Skeletal muscle cell (primary cell): Measurements from ENCODE around the gene EOLA1.
"Not testable (repeated sequence)": the region's sequence is repeated elsewhere in the genome, so short reads cannot be mapped to it uniquely, and the experiment has no call there.

Experiments used
- DNase-seq: peaks from one replicate; pipeline ENCODE4 v3.0.0-alpha.2; 2010; ENCODE audit warnings: low read depth
- H3K4me3 ChIP-seq: 2 replicates; pipeline ENCODE4 v1.5.1; 2011; ENCODE audit warnings: low read depth, mild to moderate bottlenecking, control low read depth, low read length, moderate library complexity

Gene EOLA1

DNA sequence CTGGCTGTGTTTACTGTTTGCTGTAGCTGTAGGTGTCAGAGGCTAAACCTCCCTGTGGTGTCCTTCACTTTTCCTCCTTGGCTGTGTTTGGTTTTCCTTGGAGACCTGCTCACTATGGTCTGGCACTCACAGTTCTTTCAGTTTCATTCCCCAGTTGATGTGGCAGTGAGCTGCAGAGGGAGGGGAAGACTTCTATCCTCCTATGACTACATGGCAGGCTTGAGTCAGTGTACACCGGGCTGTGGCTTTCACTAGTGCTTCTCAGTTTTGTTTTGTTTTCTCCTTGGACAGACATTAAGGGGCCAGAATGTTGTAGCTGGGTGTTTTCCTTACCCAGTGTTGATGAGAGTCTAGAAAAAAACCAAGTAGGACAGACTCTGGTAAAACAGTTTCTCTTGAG lies 32.6 kb downstream of the EOLA1 start:
- not testable (repeated sequence) for DNase-seq

DNA sequence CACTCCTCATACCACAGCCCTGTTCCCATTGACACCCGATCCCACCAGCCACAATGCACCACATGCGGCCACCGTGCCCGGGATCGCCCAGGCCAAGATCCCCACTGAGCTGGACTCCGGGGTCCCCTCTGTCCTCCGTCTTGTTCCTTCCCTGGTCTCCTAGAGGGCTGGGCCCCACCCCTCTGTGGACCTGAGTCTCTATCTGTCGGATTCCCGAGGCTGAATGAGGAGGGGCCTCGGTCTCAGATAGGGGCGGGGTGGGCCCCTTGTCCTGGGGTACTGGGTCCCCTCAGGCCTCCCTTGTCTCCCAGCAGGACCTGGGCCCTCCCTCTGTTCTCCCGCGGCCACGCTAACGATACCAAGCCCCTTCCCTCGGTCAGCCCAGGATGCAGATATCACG lies 44.8 kb downstream of the EOLA1 start:
- DNase-seq, H3K4me3 ChIP-seq: not testable (repeated sequence)

More for the DNA sequence above, 32.6 kb downstream of the EOLA1 start:
- H3K4me3 ChIP-seq: not testable (repeated sequence)

DNA sequence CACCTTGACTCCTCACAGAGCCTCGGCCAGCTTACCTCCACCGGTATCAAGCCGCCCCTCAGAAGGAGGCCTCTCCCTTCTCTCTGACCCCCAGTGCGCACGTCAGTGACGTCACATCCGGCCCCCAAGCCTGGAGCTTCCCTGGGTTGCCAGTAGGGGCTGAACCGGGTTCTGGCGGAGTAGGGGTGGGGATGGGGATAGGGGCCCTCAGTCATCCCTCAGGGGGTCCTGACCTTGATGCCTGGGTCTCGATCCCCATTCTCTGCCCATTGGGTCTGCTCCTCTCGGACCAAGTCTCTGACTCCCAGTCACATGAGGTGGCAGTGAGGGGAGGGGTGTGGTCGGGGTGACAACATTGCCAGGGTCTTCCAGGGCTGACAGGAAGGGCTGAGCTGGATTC lies 46.5 kb downstream of the EOLA1 start, which contains the start of gene MAGEA9B:
Gene MAGEA9B, minus strand, starts transcription at position 101 of the 400 bp plus-strand sequence. CDS start 4,280 bp downstream, outside the sequence.
- not testable (repeated sequence) for H3K4me3 ChIP-seq, DNase-seq

DNA sequence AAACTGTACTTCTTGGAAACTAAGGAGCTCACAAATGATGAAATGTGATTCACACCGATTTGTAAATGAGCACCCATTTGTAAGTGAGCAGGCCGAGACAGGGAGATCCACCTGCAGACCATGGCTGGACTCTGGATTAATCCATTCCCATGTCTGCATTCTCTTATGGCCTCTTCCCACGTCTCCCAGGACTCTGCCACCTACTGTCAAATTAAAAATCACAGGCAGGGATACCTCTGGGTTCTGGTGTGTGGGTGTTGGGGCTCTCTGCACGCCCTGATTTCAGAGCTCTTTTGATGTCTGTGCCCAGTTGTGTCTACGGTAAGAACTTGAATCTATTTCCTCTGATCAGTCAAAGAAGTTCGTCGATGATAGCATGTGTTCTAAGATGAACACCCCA lies 50.2 kb downstream of the EOLA1 start:
- not testable (repeated sequence) for DNase-seq

DNA sequence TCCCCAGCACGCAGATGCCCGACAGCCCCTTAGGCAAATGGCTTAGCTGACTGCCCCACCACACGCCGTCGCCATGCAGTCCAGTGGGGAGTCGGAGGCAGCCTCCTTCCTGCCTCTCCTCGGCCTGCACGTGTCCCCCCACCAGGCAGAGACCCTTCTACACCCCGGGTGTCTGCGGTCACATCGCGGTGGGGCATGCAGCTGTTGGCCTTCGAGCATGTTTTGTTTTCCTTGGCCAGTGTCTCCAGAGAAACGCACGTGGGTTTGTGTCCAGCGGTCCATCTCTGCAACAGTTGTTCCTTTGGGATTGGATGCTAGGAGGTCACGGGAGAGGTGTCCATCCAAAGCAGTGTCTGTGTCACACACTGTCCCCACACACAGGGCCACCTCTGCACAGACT lies 54.4 kb downstream of the EOLA1 start, which contains the start of gene HSFX2:
Gene HSFX2, minus strand, starts transcription at position 101 of the 400 bp plus-strand sequence. CDS start 614 bp downstream, outside the sequence.
- H3K4me3 ChIP-seq, DNase-seq: not testable (repeated sequence)

More for the DNA sequence above, 50.2 kb downstream of the EOLA1 start:
- H3K4me3 ChIP-seq: not testable (repeated sequence)

DNA sequence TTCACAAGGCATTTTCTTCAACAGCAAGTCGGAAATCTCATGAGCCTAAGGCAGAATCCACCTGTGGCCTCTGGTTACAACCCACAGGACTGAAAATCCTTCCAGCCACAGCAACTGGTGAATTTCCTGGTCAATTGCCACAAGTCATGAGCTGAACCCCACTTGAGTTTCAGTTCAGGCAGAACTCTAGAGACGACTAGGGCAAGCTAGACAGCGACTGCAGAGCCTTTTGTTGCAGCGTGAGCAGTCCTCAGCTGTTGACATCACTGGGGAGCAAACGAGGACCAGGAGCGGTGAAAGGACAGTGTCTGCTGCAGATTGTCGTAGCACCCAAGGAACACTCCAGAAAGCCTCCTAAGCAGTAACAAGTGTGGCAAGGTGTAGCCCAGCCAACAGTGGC lies 55.1 kb downstream of the EOLA1 start:
- not testable (repeated sequence) for H3K4me3 ChIP-seq, DNase-seq
